CD4-positive, alpha-beta memory T cell (primary cell): ENCODE measurements around the gene SULT1C4. TPM values are rescaled to one million over a fixed set of nuclear protein-coding genes. Genes with fewer than 3 reads are reported as not detected.
"Not testable (repeated sequence)": the region's sequence is repeated elsewhere in the genome, so short reads cannot be mapped to it uniquely, and the experiment has no call there.

Experiments used
- CTCF ChIA-PET: fragments of 350-600 bp; sonication (Branson Sonifier 250); formaldehyde crosslinking; loops from one replicate; lab custom pipeline; 2021; ENCODE audit warnings: inconsistent platforms; ENCODE audit not compliant: partially characterized antibody; lab: Charles Lee
- POLR2A ChIA-PET: fragments of 350-600 bp; sonication (Branson Sonifier 250); formaldehyde crosslinking; loops from one replicate; lab custom pipeline; 2021; ENCODE audit not compliant: partially characterized antibody; lab: Charles Lee
- DNase-seq, 5 donors: peaks; one replicate each; pipeline versions ENCODE4 v3.0.0 to v3.0.0-alpha.2; 2020 to 2022; ENCODE audit warnings: mixed read lengths in 1 of 5
- H3K27ac ChIP-seq: one replicate; pipeline ENCODE4 v1.7.0; 2013; ENCODE audit warnings: low read depth, low read length
- H3K27me3 ChIP-seq: 2 replicates; pipeline ENCODE4 v1.7.0; 2013; ENCODE audit warnings: mild to moderate bottlenecking, low read length, moderate library complexity; ENCODE audit not compliant: insufficient read depth
- H3K36me3 ChIP-seq: 2 replicates; pipeline ENCODE4 v1.7.0; 2013; ENCODE audit warnings: mild to moderate bottlenecking, low read length, moderate library complexity; ENCODE audit not compliant: insufficient read depth
- H3K4me1 ChIP-seq: 2 replicates; pipeline ENCODE4 v1.7.0; 2013; ENCODE audit warnings: mild to moderate bottlenecking, low read length, moderate library complexity; ENCODE audit not compliant: insufficient read depth
- H3K4me3 ChIP-seq, 2 donors: one replicate each; pipeline ENCODE4 v1.7.0; 2013; ENCODE audit warnings: low read length in 2 of 2, mild to moderate bottlenecking in 1 of 2
- H3K9me3 ChIP-seq, 2 donors: one replicate each; pipeline ENCODE4 v1.7.0; 2013; ENCODE audit warnings: low read length in 2 of 2, control low read depth in 1 of 2; ENCODE audit not compliant: control insufficient read depth in 1 of 2
- H3K27ac Mint-ChIP-seq, 7 donors: one replicate each; pipeline ENCODE4 v1.8.0; 2020 to 2021; ENCODE audit warnings: mixed read lengths in 7 of 7, mild to moderate bottlenecking in 6 of 7, inconsistent platforms in 3 of 7, moderate library complexity in 3 of 7
- H3K27me3 Mint-ChIP-seq, 2 donors: one replicate each; pipeline ENCODE4 v1.8.0; 2020 to 2021; ENCODE audit warnings: mixed read lengths in 2 of 2
- H3K36me3 Mint-ChIP-seq, 2 donors: one replicate each; pipeline ENCODE4 v1.8.0; 2020 to 2021; ENCODE audit warnings: mixed read lengths in 2 of 2, inconsistent platforms in 1 of 2, mild to moderate bottlenecking in 1 of 2
- H3K4me1 Mint-ChIP-seq, 4 donors: one replicate each; pipeline ENCODE4 v1.8.0; 2020 to 2021; ENCODE audit warnings: mixed read lengths in 4 of 4, mild to moderate bottlenecking in 1 of 4
- H3K4me3 Mint-ChIP-seq, 8 donors: one replicate each; pipeline ENCODE4 v1.8.0; 2020 to 2021; ENCODE audit warnings: mixed read lengths in 8 of 8, mild to moderate bottlenecking in 7 of 8, moderate library complexity in 6 of 8, inconsistent platforms in 3 of 8
- H3K9me3 Mint-ChIP-seq, 8 donors: one replicate each; pipeline ENCODE4 v1.8.0; 2020 to 2021; ENCODE audit warnings: mixed read lengths in 8 of 8, mild to moderate bottlenecking in 5 of 8, inconsistent platforms in 3 of 8, moderate library complexity in 1 of 8
- intact Hi-C: fragments of 100-400 bp; cut with micrococcal nuclease; formaldehyde crosslinking; loops from one replicate; pipeline ENCODE4 v1.15.1; 2023
- polyA plus RNA-seq, 2 donors: library from polyadenylated mRNA; unstranded; fragments of 300-500 nt; fragmentation: Illumina TruSeq; gene quantifications; one replicate each; pipeline ENCODE4 v1.2.3, GENCODE V29; 2021
- total RNA-seq, 2 experiments: library from RNA; stranded (reverse); gene quantifications; one replicate each; pipeline ENCODE4 v1.2.3, GENCODE V29; 2021

The SULT1C4 gene
- total and polyA plus RNA-seq, 4 experiments from 2014 or later, result not detected

DNA sequence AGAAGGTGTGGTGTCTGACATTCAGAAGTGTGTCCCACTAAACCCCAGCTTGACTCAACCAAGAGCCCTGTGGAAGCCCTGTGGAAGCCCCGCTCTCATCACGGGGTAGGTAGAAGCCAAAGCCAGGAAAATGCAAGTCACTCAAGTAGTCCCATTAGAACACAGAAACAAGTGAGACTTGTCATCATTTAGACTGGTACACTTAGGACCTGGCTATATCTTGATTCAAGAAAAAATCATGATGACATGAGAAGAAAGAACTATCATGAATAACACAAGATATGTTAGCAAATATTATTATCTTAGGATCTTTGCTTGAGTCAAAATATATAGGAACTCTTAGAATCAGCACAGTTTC, 28.2 kb upstream of the SULT1C4 start:
- Histone ChIP-seq H3K27me3 (no peaks in the 10 kb centered on the region), H3K27ac (no peak overlapping the region), H3K4me3 (no peak overlapping the region), H3K36me3 (no peaks in the 10 kb centered on the region), H3K9me3 (no peaks in the 10 kb centered on the region), H3K4me1 (no peaks in the 10 kb centered on the region)
- ChIA-PET CTCF (no interaction called here), POLR2A (no interaction called here)
- DNase-seq, result no peak
- intact Hi-C loops, result no loop called here
- Mint-ChIP-seq H3K9me3 (no peaks in the 10 kb centered on the region), H3K4me3 (no peak overlapping the region), H3K4me1 (no peaks in the 10 kb centered on the region), H3K36me3 (no peaks in the 10 kb centered on the region), H3K27ac (no peak overlapping the region), H3K27me3 (peaks cover 6 to 15% of the 10 kb centered on the region in 2 donors)

DNA sequence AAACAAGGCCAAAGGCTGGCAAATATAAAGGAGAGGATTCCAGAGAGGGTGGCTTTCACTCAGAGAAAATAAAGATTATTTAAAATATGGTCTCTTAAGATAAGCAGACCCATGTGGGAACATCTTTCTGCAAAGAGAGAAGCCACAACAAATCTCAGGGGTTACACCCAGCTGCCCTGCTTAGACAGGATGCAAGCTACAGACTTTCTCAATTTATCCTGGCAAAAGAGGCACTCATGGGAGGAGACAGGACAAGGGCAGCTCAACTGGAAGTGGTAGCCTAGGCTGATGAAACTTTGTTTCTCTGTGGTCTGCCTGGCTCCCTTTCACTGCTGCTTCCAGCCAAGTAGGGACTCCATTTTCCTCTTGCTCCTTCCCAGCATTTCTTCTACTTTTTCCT, 25.9 kb upstream of the SULT1C4 start:
- no peak overlapping the region for H3K27ac ChIP-seq
- Mint-ChIP-seq H3K27ac (no peak overlapping the region), H3K27me3 (peaks cover 10 to 28% of the 10 kb centered on the region in 2 donors), H3K9me3 (no peaks in the 10 kb centered on the region), H3K36me3 (no peaks in the 10 kb centered on the region), H3K4me3 (no peak overlapping the region), H3K4me1 (no peaks in the 10 kb centered on the region)
- ChIA-PET POLR2A (no interaction called here), CTCF (no interaction called here)
- no peaks in the 10 kb centered on the region for H3K36me3 ChIP-seq
- DNase-seq, result no peak
- no peak overlapping the region for H3K4me3 ChIP-seq
- no peaks in the 10 kb centered on the region for H3K4me1 ChIP-seq
- no peaks in the 10 kb centered on the region for H3K9me3 ChIP-seq
- intact Hi-C loops, result no loop called here
- no peaks in the 10 kb centered on the region for H3K27me3 ChIP-seq

- no peak for DNase-seq
- Mint-ChIP-seq H3K4me3 (no peak overlapping the region), H3K4me1 (no peaks in the 10 kb centered on the region), H3K9me3 (no peaks in the 10 kb centered on the region), H3K36me3 (no peaks in the 10 kb centered on the region), H3K27me3 (peaks cover 12 to 39% of the 10 kb centered on the region in 2 donors), H3K27ac (no peak overlapping the region)
- CTCF ChIA-PET, result interaction anchor here (1.8 kb wide), 1 partner anchor 230 kb away, joined by 6 read pairs; no protein-coding TSS in a partner anchor
- no peaks in the 10 kb centered on the region for H3K27me3 ChIP-seq
- no peaks in the 10 kb centered on the region for H3K36me3 ChIP-seq
- intact Hi-C loops, result no loop called here
- H3K27ac ChIP-seq, result no peak overlapping the region
- H3K9me3 ChIP-seq, result no peaks in the 10 kb centered on the region
- H3K4me3 ChIP-seq, result no peak overlapping the region
- POLR2A ChIA-PET, result no interaction called here
- H3K4me1 ChIP-seq, result no peaks in the 10 kb centered on the region
Observed at GRCh38 chr2:108354136-108354535, 23.6 kb upstream of the SULT1C4 start.

- POLR2A ChIA-PET, result no interaction called here
- Mint-ChIP-seq H3K36me3 (no peaks in the 10 kb centered on the region), H3K4me3 (no peak overlapping the region), H3K27me3 (peaks cover 14 to 46% of the 10 kb centered on the region in 2 donors), H3K27ac (no peak overlapping the region), H3K9me3 (no peaks in the 10 kb centered on the region), H3K4me1 (no peaks in the 10 kb centered on the region)
- Histone ChIP-seq H3K36me3 (no peaks in the 10 kb centered on the region), H3K27me3 (no peaks in the 10 kb centered on the region), H3K4me3 (no peak overlapping the region), H3K9me3 (no peaks in the 10 kb centered on the region), H3K27ac (no peak overlapping the region), H3K4me1 (no peaks in the 10 kb centered on the region)
- intact Hi-C loops, result no loop called here
- CTCF ChIA-PET, result interaction anchor here (0.7 kb wide), 1 partner anchor 228 kb away, joined by 3 read pairs; no protein-coding TSS in a partner anchor
- DNase-seq, result no peak
Observed at GRCh38 chr2:108355906-108356734, 21.6 kb upstream of the SULT1C4 start.

GRCh38 chr2:108359336-108359735, 18.4 kb upstream of the SULT1C4 start:
- H3K9me3 Mint-ChIP-seq, H3K4me3 Mint-ChIP-seq, H3K9me3 ChIP-seq, H3K36me3 ChIP-seq, H3K4me3 ChIP-seq, H3K27ac ChIP-seq, DNase-seq, H3K4me1 Mint-ChIP-seq, intact Hi-C loops, CTCF ChIA-PET, H3K27ac Mint-ChIP-seq, H3K27me3 ChIP-seq, H3K4me1 ChIP-seq, H3K36me3 Mint-ChIP-seq, POLR2A ChIA-PET: not testable (repeated sequence)
- H3K27me3 Mint-ChIP-seq, result peaks cover 15 to 51% of the 10 kb centered on the region in 2 donors

- ChIA-PET CTCF (no interaction called here), POLR2A (no interaction called here)
- intact Hi-C loops, result no loop called here
- Mint-ChIP-seq H3K27ac (no peak overlapping the region), H3K36me3 (no peaks in the 10 kb centered on the region), H3K4me3 (no peak overlapping the region), H3K9me3 (no peaks in the 10 kb centered on the region), H3K27me3 (peaks cover 15 to 43% of the 10 kb centered on the region in 2 donors), H3K4me1 (no peaks in the 10 kb centered on the region)
- Histone ChIP-seq H3K9me3 (no peaks in the 10 kb centered on the region), H3K27ac (no peak overlapping the region), H3K4me3 (no peak overlapping the region), H3K4me1 (no peaks in the 10 kb centered on the region), H3K36me3 (no peaks in the 10 kb centered on the region), H3K27me3 (no peaks in the 10 kb centered on the region)
- DNase-seq, result no peak
Observed at GRCh38 chr2:108360776-108361468, 16.8 kb upstream of the SULT1C4 start.

DNA sequence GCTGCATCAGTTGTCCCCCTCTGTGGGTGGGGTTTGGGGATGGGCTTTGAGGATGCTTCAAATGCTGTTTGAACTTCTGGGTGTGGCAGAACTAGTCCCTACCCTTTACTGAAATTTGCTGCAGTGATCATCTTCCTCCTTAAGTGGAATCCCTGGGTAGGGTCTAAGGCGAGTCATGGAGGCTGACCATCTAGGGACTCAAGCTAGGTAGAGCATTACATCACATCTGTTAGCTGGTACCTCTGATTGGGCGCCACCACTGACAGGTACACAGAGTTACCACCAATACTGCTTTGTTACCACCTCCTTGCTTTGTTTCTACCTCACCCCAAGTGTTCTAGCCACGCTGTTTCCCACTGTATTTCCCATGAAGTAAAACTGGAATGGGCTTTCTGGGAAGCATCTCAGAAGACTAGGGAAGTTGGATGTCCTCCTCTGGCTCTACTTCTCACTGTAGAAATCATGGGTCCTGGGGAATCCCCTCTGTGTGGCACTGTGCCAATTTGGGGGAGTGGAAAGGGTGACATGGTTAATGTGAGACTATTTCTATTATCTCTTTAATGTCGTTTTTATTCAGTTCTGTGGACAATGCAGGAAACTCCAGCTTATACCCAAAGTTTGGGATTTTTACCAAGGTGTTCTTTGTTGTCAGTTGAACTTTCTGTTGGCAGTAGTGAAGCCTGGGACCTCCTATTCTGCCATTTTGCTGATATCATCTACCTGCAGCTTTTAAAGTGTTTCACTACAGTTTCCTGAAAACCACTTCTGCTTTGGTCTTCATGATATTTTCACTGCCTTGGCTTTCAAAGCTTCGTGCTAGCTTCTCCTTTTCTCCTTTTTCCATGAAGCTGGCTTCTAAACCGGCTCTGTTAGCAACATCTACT, 14.5 kb upstream of the SULT1C4 start:
- ChIA-PET CTCF (no interaction called here), POLR2A (no interaction called here)
- no peaks in the 10 kb centered on the region for H3K4me1 ChIP-seq
- no peak overlapping the region for H3K4me3 ChIP-seq
- peaks cover 10 to 34% of the 10 kb centered on the region in 2 donors for H3K27me3 Mint-ChIP-seq
- H3K36me3 ChIP-seq, result no peaks in the 10 kb centered on the region
- H3K27ac Mint-ChIP-seq, result no peak overlapping the region
- H3K9me3 Mint-ChIP-seq, result no peaks in the 10 kb centered on the region
- intact Hi-C loops, result no loop called here
- no peak for DNase-seq
- H3K4me1 Mint-ChIP-seq, result no peaks in the 10 kb centered on the region
- H3K27me3 ChIP-seq, result no peaks in the 10 kb centered on the region
- H3K9me3 ChIP-seq, result no peaks in the 10 kb centered on the region
- H3K27ac ChIP-seq, result no peak overlapping the region
- no peak overlapping the region for H3K4me3 Mint-ChIP-seq
- H3K36me3 Mint-ChIP-seq, result no peaks in the 10 kb centered on the region
